ENCODE results near the gene RPS15. TPM values are rescaled to one million over a fixed set of nuclear protein-coding genes. Genes with fewer than 3 reads are reported as not detected.

Gene RPS15
- polyA plus RNA-seq, 1 of the 3 experiments (the other 2 are of a cell fraction): 3,749 TPM

DNA sequence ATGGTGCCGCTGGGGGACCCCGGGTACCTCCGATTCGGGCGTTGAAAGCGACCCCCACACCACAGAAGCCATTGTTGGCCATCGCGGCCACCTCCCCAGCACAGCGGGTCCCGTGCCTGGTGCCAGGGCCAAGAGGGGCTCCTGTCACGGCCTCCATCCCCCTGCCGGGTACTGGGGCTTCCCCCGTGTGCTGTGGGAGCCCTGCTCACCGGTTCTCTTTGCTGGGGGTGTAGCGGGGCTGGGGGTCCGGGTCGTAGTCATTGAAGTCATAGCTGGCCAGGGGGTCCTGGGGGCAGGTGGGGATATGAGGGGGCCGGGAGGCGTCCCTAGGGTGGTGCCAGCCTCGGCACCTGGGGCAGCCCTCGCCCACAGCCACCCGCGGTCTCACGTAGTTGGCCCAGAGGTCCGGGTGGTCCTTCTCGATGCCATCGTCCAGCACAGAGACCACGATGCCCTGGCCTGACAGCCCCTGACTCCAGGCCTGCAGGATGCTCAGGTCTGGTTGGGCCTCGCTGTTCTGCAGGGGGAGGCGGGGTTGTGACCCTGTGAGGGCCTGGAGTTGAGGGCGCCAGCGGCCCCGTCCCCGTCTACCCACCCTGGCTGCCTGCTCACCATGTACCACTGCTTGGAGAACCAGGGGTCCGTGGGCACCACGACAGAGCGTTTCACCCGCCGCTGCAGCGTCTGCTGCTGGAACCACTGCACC is 49.5 kb downstream of the RPS15 start:
- no peak for DNase-seq
- no peaks in the 10 kb centered on the region for H4K20me1 ChIP-seq (ENCODE audit: insufficient read depth)
- H3K27me3 ChIP-seq (ENCODE audit: insufficient read depth): no peaks in the 10 kb centered on the region
- no peaks in the 10 kb centered on the region for H3F3A ChIP-seq (replicated peaks; ENCODE audit: insufficient read depth)
- no peaks in the 10 kb centered on the region for H3K79me2 ChIP-seq (ENCODE audit: insufficient read depth)
- H3K9me2 ChIP-seq: no peaks in the 10 kb centered on the region
- no peaks in the 10 kb centered on the region for H3K36me3 ChIP-seq (replicated peaks in 1 of 2; ENCODE audit: control insufficient read depth in 1 of 2, insufficient read depth in 2 of 2, low read length in 1 of 2)
- peaks cover 5 to 15% of the 10 kb centered on the region in 2 experiments; a peak in 2 of 4 replicates for H3K4me1 ChIP-seq (ENCODE audit: control insufficient read depth in 1 of 2, insufficient read depth in 2 of 2, low read depth in 1 of 2, low read length in 1 of 2)
- no peak overlapping the region for H3K4me2 ChIP-seq
- no peak overlapping the region for H3K27ac ChIP-seq (ENCODE audit: low read depth in 2 of 2, low read length in 1 of 2)
- H3K9ac ChIP-seq: no peak overlapping the region
- 88% methylated on average over 23 of the region's 40 CpGs for WGBS (ENCODE audit: low lambda C conversion rate)
- TF ChIP-seq, protein P1, sequence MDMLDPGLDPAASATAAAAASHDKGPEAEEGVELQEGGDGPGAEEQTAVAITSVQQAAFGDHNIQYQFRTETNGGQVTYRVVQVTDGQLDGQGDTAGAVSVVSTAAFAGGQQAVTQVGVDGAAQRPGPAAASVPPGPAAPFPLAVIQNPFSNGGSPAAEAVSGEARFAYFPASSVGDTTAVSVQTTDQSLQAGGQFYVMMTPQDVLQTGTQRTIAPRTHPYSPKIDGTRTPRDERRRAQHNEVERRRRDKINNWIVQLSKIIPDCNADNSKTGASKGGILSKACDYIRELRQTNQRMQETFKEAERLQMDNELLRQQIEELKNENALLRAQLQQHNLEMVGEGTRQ (IDR thresholded peaks at IDR 0.05; ENCODE audit: borderline replicate concordance, low read depth, low read length): no peak
- TF ChIP-seq CHD2 (IDR thresholded peaks at IDR 0.05; ENCODE audit: low read length, partially characterized antibody) (no peak), TCF12 (IDR thresholded peaks at IDR 0.05) (no peak), NRF1 (IDR thresholded peaks at IDR 0.05; ENCODE audit: low read depth, low read length) (no peak), RAD21 (IDR thresholded peaks at IDR 0.05; ENCODE audit: low read length) (no peak), JUND (IDR thresholded peaks at IDR 0.05) (no peak), FOXJ3 (CRISPR knock-in tag; IDR thresholded peaks at IDR 0.05) (no peak), RXRA (IDR thresholded peaks at IDR 0.05; ENCODE audit: borderline replicate concordance, low read depth) (no peak), EP300 (IDR thresholded peaks at IDR 0.05; ENCODE audit: borderline replicate concordance in 1 of 2, low read depth in 1 of 2, low read length in 1 of 2) (no peak), ELF1 (IDR thresholded peaks at IDR 0.05) (no peak), RCOR1 (IDR thresholded peaks at IDR 0.05; ENCODE audit: low read length) (no peak), GABPA (IDR thresholded peaks at IDR 0.05; ENCODE audit: low read depth) (no peak), GATA2 (CRISPR knock-in tag; IDR thresholded peaks at IDR 0.05) (no peak), TAF1 (IDR thresholded peaks at IDR 0.05; ENCODE audit: borderline replicate concordance, low read depth, low read length) (no peak), FOSL2 (IDR thresholded peaks at IDR 0.05; ENCODE audit: borderline replicate concordance, low read depth) (no peak), SIN3A (IDR thresholded peaks at IDR 0.05; ENCODE audit: borderline replicate concordance, low read depth, low read length) (no peak), TEAD4 (IDR thresholded peaks at IDR 0.05; ENCODE audit: borderline replicate concordance, insufficient read depth) (no peak)
- TF ChIP-seq, protein P2, sequence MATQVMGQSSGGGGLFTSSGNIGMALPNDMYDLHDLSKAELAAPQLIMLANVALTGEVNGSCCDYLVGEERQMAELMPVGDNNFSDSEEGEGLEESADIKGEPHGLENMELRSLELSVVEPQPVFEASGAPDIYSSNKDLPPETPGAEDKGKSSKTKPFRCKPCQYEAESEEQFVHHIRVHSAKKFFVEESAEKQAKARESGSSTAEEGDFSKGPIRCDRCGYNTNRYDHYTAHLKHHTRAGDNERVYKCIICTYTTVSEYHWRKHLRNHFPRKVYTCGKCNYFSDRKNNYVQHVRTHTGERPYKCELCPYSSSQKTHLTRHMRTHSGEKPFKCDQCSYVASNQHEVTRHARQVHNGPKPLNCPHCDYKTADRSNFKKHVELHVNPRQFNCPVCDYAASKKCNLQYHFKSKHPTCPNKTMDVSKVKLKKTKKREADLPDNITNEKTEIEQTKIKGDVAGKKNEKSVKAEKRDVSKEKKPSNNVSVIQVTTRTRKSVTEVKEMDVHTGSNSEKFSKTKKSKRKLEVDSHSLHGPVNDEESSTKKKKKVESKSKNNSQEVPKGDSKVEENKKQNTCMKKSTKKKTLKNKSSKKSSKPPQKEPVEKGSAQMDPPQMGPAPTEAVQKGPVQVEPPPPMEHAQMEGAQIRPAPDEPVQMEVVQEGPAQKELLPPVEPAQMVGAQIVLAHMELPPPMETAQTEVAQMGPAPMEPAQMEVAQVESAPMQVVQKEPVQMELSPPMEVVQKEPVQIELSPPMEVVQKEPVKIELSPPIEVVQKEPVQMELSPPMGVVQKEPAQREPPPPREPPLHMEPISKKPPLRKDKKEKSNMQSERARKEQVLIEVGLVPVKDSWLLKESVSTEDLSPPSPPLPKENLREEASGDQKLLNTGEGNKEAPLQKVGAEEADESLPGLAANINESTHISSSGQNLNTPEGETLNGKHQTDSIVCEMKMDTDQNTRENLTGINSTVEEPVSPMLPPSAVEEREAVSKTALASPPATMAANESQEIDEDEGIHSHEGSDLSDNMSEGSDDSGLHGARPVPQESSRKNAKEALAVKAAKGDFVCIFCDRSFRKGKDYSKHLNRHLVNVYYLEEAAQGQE (IDR thresholded peaks at IDR 0.05; ENCODE audit: low read depth, low read length): no peak
- TF ChIP-seq, protein P3, sequence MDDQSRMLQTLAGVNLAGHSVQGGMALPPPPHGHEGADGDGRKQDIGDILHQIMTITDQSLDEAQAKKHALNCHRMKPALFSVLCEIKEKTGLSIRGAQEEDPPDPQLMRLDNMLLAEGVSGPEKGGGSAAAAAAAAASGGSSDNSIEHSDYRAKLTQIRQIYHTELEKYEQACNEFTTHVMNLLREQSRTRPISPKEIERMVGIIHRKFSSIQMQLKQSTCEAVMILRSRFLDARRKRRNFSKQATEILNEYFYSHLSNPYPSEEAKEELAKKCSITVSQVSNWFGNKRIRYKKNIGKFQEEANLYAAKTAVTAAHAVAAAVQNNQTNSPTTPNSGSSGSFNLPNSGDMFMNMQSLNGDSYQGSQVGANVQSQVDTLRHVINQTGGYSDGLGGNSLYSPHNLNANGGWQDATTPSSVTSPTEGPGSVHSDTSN (IDR thresholded peaks at IDR 0.05): no peak
- TF ChIP-seq, protein P4, sequence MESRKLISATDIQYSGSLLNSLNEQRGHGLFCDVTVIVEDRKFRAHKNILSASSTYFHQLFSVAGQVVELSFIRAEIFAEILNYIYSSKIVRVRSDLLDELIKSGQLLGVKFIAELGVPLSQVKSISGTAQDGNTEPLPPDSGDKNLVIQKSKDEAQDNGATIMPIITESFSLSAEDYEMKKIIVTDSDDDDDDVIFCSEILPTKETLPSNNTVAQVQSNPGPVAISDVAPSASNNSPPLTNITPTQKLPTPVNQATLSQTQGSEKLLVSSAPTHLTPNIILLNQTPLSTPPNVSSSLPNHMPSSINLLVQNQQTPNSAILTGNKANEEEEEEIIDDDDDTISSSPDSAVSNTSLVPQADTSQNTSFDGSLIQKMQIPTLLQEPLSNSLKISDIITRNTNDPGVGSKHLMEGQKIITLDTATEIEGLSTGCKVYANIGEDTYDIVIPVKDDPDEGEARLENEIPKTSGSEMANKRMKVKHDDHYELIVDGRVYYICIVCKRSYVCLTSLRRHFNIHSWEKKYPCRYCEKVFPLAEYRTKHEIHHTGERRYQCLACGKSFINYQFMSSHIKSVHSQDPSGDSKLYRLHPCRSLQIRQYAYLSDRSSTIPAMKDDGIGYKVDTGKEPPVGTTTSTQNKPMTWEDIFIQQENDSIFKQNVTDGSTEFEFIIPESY (IDR thresholded peaks at IDR 0.05; ENCODE audit: borderline replicate concordance, low read depth): no peak
- no peaks in the 10 kb centered on the region for H3K9me3 ChIP-seq
- no peak overlapping the region for H3K4me3 ChIP-seq (ENCODE audit: low read depth in 2 of 2, low read length in 1 of 2)
- CTCF ChIA-PET: no interaction called here
- POLR2A ChIA-PET: no interaction called here
- no peak overlapping the region for H2AFZ ChIP-seq (ENCODE audit: low read depth)

Data from SK-N-SH (cell line).